ENCODE results near the gene HORMAD1.

DNA sequence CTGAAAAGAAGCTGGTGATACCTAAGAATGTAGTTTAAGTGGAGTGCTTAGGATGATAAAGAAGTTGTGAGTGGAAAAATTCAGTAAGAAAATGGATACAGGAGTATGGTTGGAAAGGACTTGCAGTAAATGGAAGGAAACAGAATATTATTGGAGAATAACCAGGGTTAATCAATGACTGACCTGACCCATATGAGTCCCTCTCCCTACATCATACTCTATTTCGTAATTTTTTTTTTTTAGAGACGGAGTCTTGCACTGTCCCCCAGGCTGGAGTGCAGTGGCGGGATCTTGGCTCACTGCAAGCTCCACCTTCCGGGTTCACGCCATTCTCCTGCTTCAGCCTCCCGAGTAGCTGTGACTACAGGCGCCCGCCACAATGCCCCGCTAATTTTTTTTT, 57.9 kb downstream of the HORMAD1 start:
- TF ChIP-seq BRCA1 (IDR thresholded peaks at IDR 0.05; ENCODE audit: low read depth, low read length) (no peak), RFX5 (IDR thresholded peaks at IDR 0.05; ENCODE audit: borderline replicate concordance, low read depth, low read length) (no peak), JUND (IDR thresholded peaks at IDR 0.05; ENCODE audit: low read length) (no peak), BCL11A (IDR thresholded peaks at IDR 0.05; ENCODE audit: low read depth in 2 of 2, low read length in 2 of 2) (no peak), POLR2A (IDR thresholded peaks at IDR 0.05; ENCODE audit: control extremely low read depth in 1 of 2, low read depth in 2 of 2, low read length in 2 of 2) (no peak), BACH1 (IDR thresholded peaks at IDR 0.05; ENCODE audit: low read length) (no peak), TEAD4 (IDR thresholded peaks at IDR 0.05; ENCODE audit: low read depth, low read length) (no peak), POLR2AphosphoS5 (IDR thresholded peaks at IDR 0.05; ENCODE audit: low read depth, low read length) (no peak), SP1 (IDR thresholded peaks at IDR 0.05; ENCODE audit: low read depth, low read length) (no peak)
- TF ChIP-seq, protein P1, sequence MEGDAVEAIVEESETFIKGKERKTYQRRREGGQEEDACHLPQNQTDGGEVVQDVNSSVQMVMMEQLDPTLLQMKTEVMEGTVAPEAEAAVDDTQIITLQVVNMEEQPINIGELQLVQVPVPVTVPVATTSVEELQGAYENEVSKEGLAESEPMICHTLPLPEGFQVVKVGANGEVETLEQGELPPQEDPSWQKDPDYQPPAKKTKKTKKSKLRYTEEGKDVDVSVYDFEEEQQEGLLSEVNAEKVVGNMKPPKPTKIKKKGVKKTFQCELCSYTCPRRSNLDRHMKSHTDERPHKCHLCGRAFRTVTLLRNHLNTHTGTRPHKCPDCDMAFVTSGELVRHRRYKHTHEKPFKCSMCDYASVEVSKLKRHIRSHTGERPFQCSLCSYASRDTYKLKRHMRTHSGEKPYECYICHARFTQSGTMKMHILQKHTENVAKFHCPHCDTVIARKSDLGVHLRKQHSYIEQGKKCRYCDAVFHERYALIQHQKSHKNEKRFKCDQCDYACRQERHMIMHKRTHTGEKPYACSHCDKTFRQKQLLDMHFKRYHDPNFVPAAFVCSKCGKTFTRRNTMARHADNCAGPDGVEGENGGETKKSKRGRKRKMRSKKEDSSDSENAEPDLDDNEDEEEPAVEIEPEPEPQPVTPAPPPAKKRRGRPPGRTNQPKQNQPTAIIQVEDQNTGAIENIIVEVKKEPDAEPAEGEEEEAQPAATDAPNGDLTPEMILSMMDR (IDR thresholded peaks at IDR 0.05; ENCODE audit: control extremely low read depth in 1 of 3, insufficient read depth in 1 of 3, low read depth in 1 of 3, low read length in 3 of 3), result no peak

Data from H1 (cell line).